ENCODE results near the gene ELSPBP1. TPM values are rescaled to one million over a fixed set of nuclear protein-coding genes. Genes with fewer than 3 reads are reported as not detected.
"Not testable (repeated sequence)": the region's sequence is repeated elsewhere in the genome, so short reads cannot be mapped to it uniquely, and the experiment has no call there.

Gene ELSPBP1
- total RNA-seq, 1 experiment from 2014 or later, result not detected

DNA sequence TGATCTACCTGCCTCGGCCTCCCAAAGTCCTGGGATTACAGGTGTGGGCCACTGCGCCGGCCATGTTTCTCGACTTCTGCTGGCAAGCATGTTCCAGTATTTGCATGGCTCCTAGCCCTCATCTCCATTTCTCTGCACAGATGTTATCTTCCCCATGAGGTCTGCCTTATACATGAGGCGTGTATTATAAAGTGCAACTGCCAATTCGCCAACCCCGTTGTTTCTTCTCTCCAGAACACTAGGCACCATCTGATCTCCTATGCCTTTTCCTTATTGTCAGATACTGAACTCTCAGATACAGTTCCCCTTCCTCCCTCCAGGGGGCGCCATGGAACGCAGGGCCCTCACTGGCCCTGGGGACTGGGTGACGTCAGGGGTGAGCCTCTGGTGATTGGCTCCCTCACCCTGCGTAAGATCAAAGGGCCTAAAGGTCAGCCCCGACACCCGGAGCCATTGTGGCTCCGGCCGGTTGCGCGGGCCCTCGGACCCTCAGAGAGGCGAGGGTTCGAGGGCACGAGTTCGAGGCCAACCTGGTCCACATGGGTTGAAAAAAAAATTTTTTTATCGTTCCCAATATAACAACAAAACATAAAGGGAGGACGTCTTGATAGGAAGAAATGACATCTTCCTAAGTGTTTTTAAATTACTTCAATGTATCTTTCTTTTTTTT, 44.4 kb upstream of the ELSPBP1 start:
- H3K9me2 ChIP-seq (ENCODE audit: insufficient read depth); RAD21 ChIA-PET (ENCODE audit: low non-redundant PET in 1 of 2, low total read pairs in 2 of 2, uncharacterized antibody in 2 of 2, unreplicated experiment in 2 of 2); H3K4me1 ChIP-seq (ENCODE audit: control insufficient read depth in 1 of 2, insufficient read depth in 2 of 2, low read length in 2 of 2); ATAC-seq; CTCF ChIA-PET; POLR2A ChIA-PET; H3K27me3 ChIP-seq (ENCODE audit: insufficient read depth, low read length); H3K79me2 ChIP-seq (ENCODE audit: insufficient read depth, low read length); H3K36me3 ChIP-seq (ENCODE audit: control insufficient read depth in 1 of 2, insufficient read depth in 2 of 2, low read length in 2 of 2); H3K9ac ChIP-seq (ENCODE audit: low read length); H3K27ac ChIP-seq (ENCODE audit: low read depth, low read length); H4K20me1 ChIP-seq (ENCODE audit: insufficient read depth); H2AFZ ChIP-seq (ENCODE audit: low read depth, low read length, poor library complexity, severe bottlenecking); DNase-seq (ENCODE audit: low read depth, low spot score); intact Hi-C loops (cut with micrococcal nuclease); BruUV-seq (replicated peaks); H3K9me3 ChIP-seq (ENCODE audit: control insufficient read depth in 1 of 2, insufficient read depth in 1 of 2, low read depth in 1 of 2, low read length in 2 of 2); H3K4me3 ChIP-seq (replicated peaks in 1 of 2; ENCODE audit: low read depth in 1 of 2, low read length in 2 of 2); H3K4me2 ChIP-seq (ENCODE audit: low read length): not testable (repeated sequence)
- peak in 2 of 3 experiments; percentile 40 to 51; a peak in 4 of 6 replicates for TF ChIP-seq CTCF (IDR thresholded peaks at IDR 0.05 in 2 of 3, conservative IDR thresholded peaks at IDR 0.05 in 1 of 3; ENCODE audit: borderline replicate concordance in 1 of 3, insufficient read depth in 1 of 3, low read depth in 2 of 3, low read length in 2 of 3)

DNA sequence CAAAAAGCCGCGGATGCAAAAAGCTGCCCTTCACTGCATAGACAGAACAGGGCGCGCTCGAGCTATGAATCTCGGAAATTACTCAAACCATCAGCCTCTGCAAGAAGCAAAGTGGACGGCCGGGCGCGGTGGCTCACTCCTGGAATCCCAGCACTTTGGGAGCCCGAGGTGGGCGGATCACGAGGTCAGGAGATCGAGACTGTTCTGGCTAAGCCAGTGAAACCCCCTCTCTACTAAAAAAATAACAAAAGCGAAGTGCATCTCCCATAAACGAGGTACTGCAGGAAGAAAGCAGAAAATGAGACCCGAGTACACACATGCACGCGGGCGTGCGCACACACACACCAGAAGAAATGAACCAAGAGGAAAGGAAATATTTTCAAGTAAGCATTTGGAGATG, 42.3 kb upstream of the ELSPBP1 start:
- H3K27ac ChIP-seq (ENCODE audit: low read depth, low read length); H2AFZ ChIP-seq (ENCODE audit: low read depth, low read length, poor library complexity, severe bottlenecking); H3K9ac ChIP-seq (ENCODE audit: low read length); CTCF ChIA-PET; POLR2A ChIA-PET; DNase-seq (ENCODE audit: low read depth, low spot score); H3K4me2 ChIP-seq (ENCODE audit: low read length); H3K9me2 ChIP-seq (ENCODE audit: insufficient read depth); H3K27me3 ChIP-seq (ENCODE audit: insufficient read depth, low read length); H3K79me2 ChIP-seq (ENCODE audit: insufficient read depth, low read length); intact Hi-C loops (cut with micrococcal nuclease); H3K4me1 ChIP-seq (ENCODE audit: control insufficient read depth in 1 of 2, insufficient read depth in 2 of 2, low read length in 2 of 2); H4K20me1 ChIP-seq (ENCODE audit: insufficient read depth); H3K9me3 ChIP-seq (ENCODE audit: control insufficient read depth in 1 of 2, insufficient read depth in 1 of 2, low read depth in 1 of 2, low read length in 2 of 2); H3K36me3 ChIP-seq (ENCODE audit: control insufficient read depth in 1 of 2, insufficient read depth in 2 of 2, low read length in 2 of 2); ATAC-seq; RAD21 ChIA-PET (ENCODE audit: low non-redundant PET in 1 of 2, low total read pairs in 2 of 2, uncharacterized antibody in 2 of 2, unreplicated experiment in 2 of 2); BruUV-seq (replicated peaks); H3K4me3 ChIP-seq (replicated peaks in 1 of 2; ENCODE audit: low read depth in 1 of 2, low read length in 2 of 2): not testable (repeated sequence)

DNA sequence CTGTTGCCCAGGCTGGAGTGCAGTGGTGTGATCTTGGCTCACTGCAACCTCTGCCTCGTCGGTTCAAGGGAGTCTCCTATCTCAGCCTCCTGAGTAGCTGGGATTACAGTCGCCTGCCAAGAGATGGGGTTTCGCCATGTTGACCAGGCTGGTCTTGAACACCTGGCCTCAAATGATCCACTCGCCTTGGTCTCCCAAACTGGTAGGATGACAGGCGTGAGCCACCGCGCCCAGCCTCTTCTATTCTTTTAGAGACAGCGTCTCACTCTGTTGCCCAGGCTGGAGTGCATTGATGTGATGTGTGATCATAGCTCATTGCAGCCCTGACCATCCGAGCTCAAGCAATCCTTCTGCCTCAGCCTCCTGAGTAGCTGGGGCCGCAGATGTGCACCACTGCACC, 38.5 kb upstream of the ELSPBP1 start:
- H3K9ac ChIP-seq (ENCODE audit: low read length); intact Hi-C loops (cut with micrococcal nuclease); H3K79me2 ChIP-seq (ENCODE audit: insufficient read depth, low read length); H3K27ac ChIP-seq (ENCODE audit: low read depth, low read length); RAD21 ChIA-PET (ENCODE audit: low non-redundant PET in 1 of 2, low total read pairs in 2 of 2, uncharacterized antibody in 2 of 2, unreplicated experiment in 2 of 2); ATAC-seq; H3K27me3 ChIP-seq (ENCODE audit: insufficient read depth, low read length); H3K4me2 ChIP-seq (ENCODE audit: low read length); H3K9me3 ChIP-seq (ENCODE audit: control insufficient read depth in 1 of 2, insufficient read depth in 1 of 2, low read depth in 1 of 2, low read length in 2 of 2); POLR2A ChIA-PET; H2AFZ ChIP-seq (ENCODE audit: low read depth, low read length, poor library complexity, severe bottlenecking); CTCF ChIA-PET; DNase-seq (ENCODE audit: low read depth, low spot score); H3K4me1 ChIP-seq (ENCODE audit: control insufficient read depth in 1 of 2, insufficient read depth in 2 of 2, low read length in 2 of 2); H4K20me1 ChIP-seq (ENCODE audit: insufficient read depth); H3K4me3 ChIP-seq (replicated peaks in 1 of 2; ENCODE audit: low read depth in 1 of 2, low read length in 2 of 2); H3K9me2 ChIP-seq (ENCODE audit: insufficient read depth); H3K36me3 ChIP-seq (ENCODE audit: control insufficient read depth in 1 of 2, insufficient read depth in 2 of 2, low read length in 2 of 2); BruUV-seq (replicated peaks): not testable (repeated sequence)

Measured in HCT116 (cell line).